Activated B cell treated with CpG ODN at 0.5 μM for 24 hours (primary cell): Measurements from ENCODE around the gene ATF5. TPM values are rescaled to one million over a fixed set of nuclear protein-coding genes. Genes with fewer than 3 reads are reported as not detected.

ENCODE experiments used
- ATAC-seq: fragments of 200-7000 bp; cut with Tn5 transposase; one replicate; pipeline ENCODE4 v1.10.0; 2021; ENCODE audit warnings: low read depth, mild to moderate bottlenecking, moderate library complexity
- CTCF ChIA-PET: fragments of 350-600 bp; sonication (Branson Sonifier 250); formaldehyde crosslinking; loops from one replicate; lab custom pipeline; 2021; ENCODE audit warnings: antibody characterized with exemption; lab: Charles Lee
- POLR2A ChIA-PET: fragments of 350-600 bp; sonication (Branson Sonifier 250); formaldehyde crosslinking; loops from one replicate; lab custom pipeline; 2021; ENCODE audit warnings: antibody characterized with exemption; lab: Charles Lee
- DNase-seq: peaks from one replicate; pipeline ENCODE4 v3.0.0; 2022
- H3K27ac Mint-ChIP-seq: one replicate; pipeline ENCODE4 v1.8.0; 2020; ENCODE audit warnings: mixed read lengths
- H3K27me3 Mint-ChIP-seq: one replicate; pipeline ENCODE4 v1.8.0; 2021; ENCODE audit warnings: mixed read lengths
- H3K36me3 Mint-ChIP-seq: one replicate; pipeline ENCODE4 v1.8.0; 2021; ENCODE audit warnings: low read depth, mixed read lengths
- H3K4me1 Mint-ChIP-seq: one replicate; pipeline ENCODE4 v1.8.0; 2021; ENCODE audit warnings: mixed read lengths
- H3K4me3 Mint-ChIP-seq: one replicate; pipeline ENCODE4 v1.8.0; 2020; ENCODE audit warnings: mild to moderate bottlenecking, mixed read lengths
- H3K9me3 Mint-ChIP-seq: one replicate; pipeline ENCODE4 v1.8.0; 2020; ENCODE audit warnings: mixed read lengths
- CTCF ChIP-seq: fragments of 200-600 bp; IDR thresholded peaks from one replicate; pipeline ENCODE4 v1.8.0; 2022; ENCODE audit warnings: antibody characterized with exemption, mild to moderate bottlenecking
- intact Hi-C: fragments of 100-400 bp; cut with micrococcal nuclease; formaldehyde crosslinking; loops from one replicate; pipeline ENCODE4 v1.15.1; 2024
- total RNA-seq: library from RNA; stranded (reverse); gene quantifications from 2 replicates; pipeline ENCODE4 v1.2.3, GENCODE V29; 2022

ATF5 gene
- total RNA-seq, 1 donor from 2014 or later: 199 TPM

- Mint-ChIP-seq H3K4me1 (no peaks in the 10 kb centered on the region), H3K27ac (no peak overlapping the region), H3K36me3 (peaks cover 65% of the 10 kb centered on the region), H3K4me3 (no peak overlapping the region), H3K9me3 (no peaks in the 10 kb centered on the region), H3K27me3 (no peaks in the 10 kb centered on the region)
- DNase-seq (no peak), ATAC-seq (no peak)
- intact Hi-C loops: no loop called here
- no peak for TF ChIP-seq CTCF
- CTCF ChIA-PET: no interaction called here
- POLR2A ChIA-PET: no interaction called here
These were observed 48.1 kb downstream of the ATF5 start for GRCh38 chr19:49977076-49977475.

- peaks cover 68% of the 10 kb centered on the region for H3K36me3 Mint-ChIP-seq
- POLR2A ChIA-PET: interaction anchor here (0.6 kb wide), 1 partner anchor 673 kb away, joined by 4 read pairs; no protein-coding TSS in a partner anchor
These were observed 48.9 kb downstream of the ATF5 start for GRCh38 chr19:49977881-49978280.

GRCh38 chr19:49978324-49978723 lies 49.3 kb downstream of the ATF5 start:
- ChIA-PET POLR2A (interaction anchor here (0.6 kb wide), 1 partner anchor 673 kb away, joined by 4 read pairs; no protein-coding TSS in a partner anchor), CTCF (interaction anchor here (1.2 kb wide), 1 partner anchor 39 kb away, joined by 3 read pairs; no protein-coding TSS in a partner anchor)
- no peak overlapping the region for H3K27ac Mint-ChIP-seq
- no peaks in the 10 kb centered on the region for H3K4me1 Mint-ChIP-seq
- H3K36me3 Mint-ChIP-seq: peaks cover 67% of the 10 kb centered on the region
- H3K4me3 Mint-ChIP-seq: no peak overlapping the region
- DNase-seq: no peak
- intact Hi-C loops: no loop called here
- ATAC-seq: no peak
- no peaks in the 10 kb centered on the region for H3K27me3 Mint-ChIP-seq
- no peak for TF ChIP-seq CTCF
- H3K9me3 Mint-ChIP-seq: no peaks in the 10 kb centered on the region

More at GRCh38 chr19:49977881-49978280, 48.9 kb downstream of the ATF5 start:
- Mint-ChIP-seq H3K27me3 (no peaks in the 10 kb centered on the region), H3K4me3 (no peak overlapping the region), H3K9me3 (no peaks in the 10 kb centered on the region), H3K4me1 (no peaks in the 10 kb centered on the region), H3K27ac (no peak overlapping the region)
- intact Hi-C loops: no loop called here
- DNase-seq (no peak), ATAC-seq (no peak)
- CTCF ChIA-PET: interaction anchor here (1.2 kb wide), 1 partner anchor 39 kb away, joined by 3 read pairs; no protein-coding TSS in a partner anchor
- TF ChIP-seq CTCF: no peak

- Mint-ChIP-seq H3K4me3 (no peak overlapping the region), H3K9me3 (no peaks in the 10 kb centered on the region), H3K27me3 (no peaks in the 10 kb centered on the region), H3K36me3 (peaks cover 71% of the 10 kb centered on the region), H3K27ac (no peak overlapping the region), H3K4me1 (no peaks in the 10 kb centered on the region)
- ATAC-seq: no peak
- CTCF ChIA-PET: interaction anchor here (0.7 kb wide), 1 partner anchor 44 kb away, joined by 3 read pairs; no protein-coding TSS in a partner anchor
- POLR2A ChIA-PET: no interaction called here
- DNase-seq: no peak
- no peak for TF ChIP-seq CTCF
- intact Hi-C loops: loop anchor here (2.0 kb wide), 2 partner anchors 105 to 301 kb away; partner anchors contain the start of genes AKT1S1 and TBC1D17
These were observed 52.9 kb downstream of the ATF5 start for GRCh38 chr19:49981603-49982593.

Other genes with a start within 250 kb of the ATF5 start
- gene ADM5, start 239.6 kb upstream of the ATF5 start, total RNA-seq: 6.8 and 9.5 TPM in 2 replicates
- gene CPT1C, start 238.1 kb upstream of the ATF5 start, total RNA-seq: 0.35 and 0.51 TPM in 2 replicates
- gene TSKS, start 165.9 kb upstream of the ATF5 start, total RNA-seq: 0.39 and 0.55 TPM in 2 replicates
- gene AP2A1, start 162.2 kb upstream of the ATF5 start, total RNA-seq: 56.7 and 60.6 TPM in 2 replicates
- 12.0 and 15.0 TPM in 2 replicates for gene FUZ, start 115.9 kb upstream of the ATF5 start, total RNA-seq
- gene MED25, start 110.9 kb upstream of the ATF5 start, total RNA-seq: 70.1 and 88.8 TPM in 2 replicates
- 103 and 107 TPM in 2 replicates for gene PTOV1, start 78.0 kb upstream of the ATF5 start, total RNA-seq
- 174 and 205 TPM in 2 replicates for gene PNKP, start 61.6 kb upstream of the ATF5 start, total RNA-seq
- gene AKT1S1, start 51.9 kb upstream of the ATF5 start, total RNA-seq: 21.3 and 28.7 TPM in 2 replicates
- gene TBC1D17, start 51.5 kb upstream of the ATF5 start, total RNA-seq: 51.1 and 57.0 TPM in 2 replicates
- 24.0 and 25.5 TPM in 2 replicates for gene IL4I1, start 32.3 kb upstream of the ATF5 start, total RNA-seq
- gene NUP62, start 299 bp downstream of the ATF5 start, total RNA-seq: 96.8 and 114 TPM in 2 replicates
- not detected in 2 replicates for gene SIGLEC11, start 32.0 kb downstream of the ATF5 start, total RNA-seq
- gene VRK3, start 96.2 kb downstream of the ATF5 start, total RNA-seq: 71.1 and 82.6 TPM in 2 replicates
- 10.5 and 14.2 TPM in 2 replicates for gene ZNF473, start 96.8 kb downstream of the ATF5 start, total RNA-seq
- not detected in 2 replicates for gene IZUMO2, start 234.1 kb downstream of the ATF5 start, total RNA-seq